HG03469 (cell line): ENCODE measurements around the gene S100A16.
"Not testable (repeated sequence)": the region's sequence is repeated elsewhere in the genome, so short reads cannot be mapped to it uniquely, and the experiment has no call there.

Source experiments
- ATAC-seq: cut with Tn5 transposase; IDR thresholded peaks from one replicate; pipeline ENCODE4 v1.9.1; 2021; ENCODE audit warnings: mild to moderate bottlenecking, moderate library complexity, moderate number of reproducible peaks; ENCODE audit not compliant: unreplicated experiment

The S100A16 gene

GRCh38 chr1:153612755-153613331 lies at the start of gene S100A16:
S100A16 (minus strand) TSS chr1:153613137; CDS start chr1:153608151, 4,986 bp downstream.
- no peak for ATAC-seq

DNA sequence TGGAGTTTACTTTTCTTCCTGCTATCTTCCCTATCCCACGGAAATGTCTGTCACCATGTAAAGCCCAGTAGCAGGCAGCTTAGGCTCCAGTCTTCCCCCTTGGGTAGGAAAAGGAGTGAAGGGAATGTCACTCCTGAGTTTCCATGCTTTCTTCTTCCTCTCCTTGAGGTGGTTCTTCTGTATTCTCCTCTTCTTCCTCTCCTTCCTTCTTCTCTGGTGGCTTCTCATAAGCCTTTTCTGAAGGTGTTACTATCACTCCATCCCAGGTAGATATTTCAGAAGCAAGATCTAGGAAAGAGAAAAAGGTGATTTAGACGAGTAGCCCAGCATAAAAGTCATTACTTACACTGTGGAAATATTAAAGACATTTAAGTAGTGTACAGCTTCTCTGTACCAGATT lies 49.3 kb upstream of the S100A16 start:
- no peak for ATAC-seq

- ATAC-seq, result no peak
These were observed 48.3 kb upstream of the S100A16 start for GRCh38 chr1:153661111-153661708.

- no peak for ATAC-seq
These were observed 46.7 kb upstream of the S100A16 start for GRCh38 chr1:153659656-153660055.

DNA sequence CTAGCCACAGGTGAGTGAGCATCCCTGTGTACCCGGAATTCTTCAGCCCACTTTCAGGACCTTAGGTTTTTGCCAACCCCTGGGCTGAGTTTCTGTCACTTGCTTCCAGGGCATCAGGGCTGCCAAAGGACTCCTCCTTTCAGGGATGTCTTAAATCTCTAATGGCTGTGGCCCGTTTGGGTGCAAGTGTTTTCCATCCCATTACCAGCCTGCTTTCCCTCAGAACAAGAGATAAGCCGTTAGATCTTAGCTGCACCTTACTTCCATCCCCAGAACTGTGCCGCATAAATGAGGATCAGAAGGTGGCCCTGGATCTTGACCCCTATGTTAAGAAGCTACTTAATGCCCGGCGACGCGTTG lies 46.2 kb upstream of the S100A16 start:
- peak; percentile 7 for ATAC-seq

GRCh38 chr1:153658400-153659174 lies 45.6 kb upstream of the S100A16 start, which contains the start of gene SNAPIN:
SNAPIN (plus strand) TSS chr1:153658703; CDS start chr1:153658744, 41 bp downstream.
- ATAC-seq, result peak; percentile 74

DNA sequence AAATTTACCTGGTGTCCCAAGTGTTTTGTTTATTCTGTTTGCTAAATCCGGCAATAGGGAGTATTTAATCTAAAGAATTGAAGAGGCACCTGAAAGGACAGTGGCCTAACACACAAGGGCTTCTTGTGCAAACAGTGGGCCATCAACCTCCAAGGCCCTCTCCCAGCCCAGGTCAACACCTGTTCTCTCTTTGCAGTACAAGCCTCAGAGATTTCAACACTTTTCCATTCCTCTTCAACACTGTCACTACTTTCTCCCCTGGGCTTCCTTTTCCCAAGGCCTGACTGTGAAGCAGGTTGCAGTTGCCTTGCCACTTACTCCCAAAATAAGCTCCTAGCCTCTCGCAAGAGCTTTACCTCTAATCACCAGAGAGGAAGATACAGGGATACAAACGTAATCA lies 42.4 kb upstream of the S100A16 start:
- ATAC-seq, result no peak

DNA sequence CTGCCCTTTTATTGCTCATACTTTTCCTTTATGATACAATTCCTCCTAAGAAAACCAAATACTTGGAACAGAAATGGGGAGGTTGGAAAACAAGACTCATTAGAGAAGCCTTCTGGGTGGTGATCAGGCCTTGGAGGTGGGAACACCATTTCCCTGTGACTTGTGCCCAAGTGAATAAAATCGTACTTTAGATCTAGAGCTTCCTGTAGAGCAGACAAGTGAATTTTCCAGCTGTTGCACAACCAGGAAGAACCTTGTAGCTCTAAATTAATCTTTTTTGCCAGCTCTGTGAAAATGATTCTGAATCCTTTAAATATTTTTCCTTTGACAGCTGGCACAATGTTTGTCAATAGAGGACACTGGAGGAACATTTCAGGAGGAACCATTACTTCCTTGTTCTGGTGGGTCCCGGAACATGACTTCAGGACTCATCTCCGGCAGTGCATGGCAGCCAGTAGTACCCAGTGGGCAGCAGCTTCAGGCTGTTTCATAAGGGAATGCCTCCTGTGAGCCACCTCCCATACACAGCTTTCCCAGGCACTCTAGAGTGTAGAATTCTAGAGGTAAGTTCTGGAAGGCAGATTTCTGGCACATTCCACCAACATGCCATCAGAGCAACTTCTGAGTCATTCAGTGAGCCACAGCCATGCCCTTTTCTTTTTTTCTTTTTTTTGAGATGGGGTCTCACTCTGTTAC lies 40.0 kb upstream of the S100A16 start:
- ATAC-seq, result no peak

DNA sequence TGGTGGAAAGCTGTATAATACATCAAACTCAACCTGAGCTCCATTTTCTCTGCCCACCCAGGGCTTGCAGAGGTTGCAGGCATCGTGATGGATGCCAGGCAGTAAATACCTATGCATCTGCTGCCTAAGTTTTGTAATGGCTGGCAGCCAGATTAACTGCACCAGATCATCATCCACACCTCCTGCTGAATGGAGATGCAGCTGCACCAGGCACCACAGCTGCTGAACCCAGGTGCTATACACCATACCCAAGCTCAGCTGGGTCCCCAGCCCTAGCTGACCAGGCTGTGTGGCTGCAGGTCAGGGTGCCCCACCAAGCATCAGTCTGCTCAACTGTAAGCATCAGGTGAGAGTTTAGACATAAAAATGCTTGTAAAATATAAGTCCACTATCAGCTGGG lies 38.8 kb upstream of the S100A16 start:
- ATAC-seq, result no peak

GRCh38 chr1:153649863-153650235 lies 36.9 kb upstream of the S100A16 start:
- no peak for ATAC-seq

DNA sequence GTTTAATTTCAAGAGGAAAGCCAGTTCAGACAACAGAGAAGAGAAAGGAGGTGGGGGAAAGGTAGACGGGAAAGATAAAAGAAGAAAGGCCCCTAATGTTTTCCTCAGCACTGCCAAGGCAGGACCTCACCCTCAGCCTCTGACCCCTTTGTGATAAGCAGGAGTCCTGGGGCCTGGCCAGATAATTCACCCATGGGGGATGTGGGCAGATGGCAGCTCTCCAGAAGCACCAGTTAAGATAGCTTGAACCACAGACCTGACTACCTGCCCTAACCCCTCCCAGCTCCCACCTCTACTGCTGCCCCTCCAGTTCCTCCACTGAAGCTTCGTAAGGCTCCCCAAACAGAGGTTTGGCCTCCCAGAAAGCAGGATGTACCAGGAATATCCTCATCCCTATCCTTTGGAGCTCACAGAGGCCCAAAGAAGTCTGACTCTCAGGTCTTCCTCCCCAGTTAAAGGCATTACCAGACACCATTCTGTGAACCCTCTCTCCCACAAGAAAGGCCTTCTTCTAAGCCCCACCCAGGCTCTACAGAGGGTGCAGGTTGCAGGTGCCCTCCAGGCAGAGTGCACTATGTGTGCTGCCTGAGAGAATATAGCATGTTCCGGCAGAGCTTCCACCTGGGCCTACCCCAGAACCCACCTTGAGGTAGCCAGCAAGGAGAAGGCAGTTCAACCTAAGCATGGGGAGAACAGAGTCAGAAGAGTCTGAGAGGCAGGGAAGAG lies 36.4 kb upstream of the S100A16 start:
- ATAC-seq, result no peak

DNA sequence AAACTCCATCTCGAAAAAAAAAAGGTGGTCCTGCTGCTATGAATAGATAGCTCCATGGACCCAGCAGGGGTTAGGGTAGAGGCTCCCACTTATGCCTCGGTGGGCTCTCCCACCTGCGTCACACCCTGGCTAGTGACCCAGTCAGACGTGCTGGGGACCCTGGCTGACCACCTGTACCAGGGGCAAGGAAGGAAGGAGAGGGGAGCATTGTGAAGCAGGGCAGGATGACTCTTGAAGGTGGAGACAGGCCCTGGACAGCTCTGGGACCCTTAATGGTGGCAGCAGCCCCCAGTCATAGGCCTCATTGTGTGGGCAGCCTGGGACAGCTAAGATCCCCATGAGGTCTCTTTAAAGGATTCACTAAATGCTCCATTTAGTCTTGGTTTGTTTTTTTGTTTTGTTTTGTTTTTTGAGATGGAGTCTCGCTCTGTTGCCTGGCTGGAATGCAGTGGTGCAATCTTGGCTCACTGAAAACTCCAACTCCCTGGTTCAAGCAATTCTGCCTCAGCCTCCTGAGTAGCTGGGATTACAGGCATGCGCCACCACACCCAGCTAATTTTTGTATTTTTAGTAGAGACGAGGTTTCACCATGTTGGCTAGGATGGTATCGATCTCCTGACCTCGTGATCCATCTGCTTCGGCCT lies 35.2 kb upstream of the S100A16 start:
- no peak for ATAC-seq

DNA sequence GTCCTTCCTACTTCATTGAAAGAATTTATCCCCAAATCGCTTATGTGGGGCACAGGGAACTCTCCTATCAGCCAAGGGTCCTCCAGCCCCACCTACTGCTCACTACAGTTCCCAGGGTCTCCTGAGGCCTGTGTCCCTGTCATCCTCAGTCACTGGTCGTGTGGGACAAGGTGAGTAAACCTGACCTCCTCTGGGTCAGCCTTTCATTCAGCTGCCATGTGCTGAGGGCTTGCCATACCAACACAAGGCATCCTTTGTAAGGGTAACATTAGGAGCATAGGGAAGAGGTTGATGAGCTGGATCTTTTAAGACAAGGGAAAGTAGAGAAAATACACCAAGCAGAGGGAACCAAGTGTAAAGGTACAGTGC lies 34.4 kb upstream of the S100A16 start:
- no peak for ATAC-seq

GRCh38 chr1:153646672-153647345 lies 33.9 kb upstream of the S100A16 start:
- ATAC-seq, result no peak

GRCh38 chr1:153643816-153644215 lies 30.9 kb upstream of the S100A16 start:
- no peak for ATAC-seq

DNA sequence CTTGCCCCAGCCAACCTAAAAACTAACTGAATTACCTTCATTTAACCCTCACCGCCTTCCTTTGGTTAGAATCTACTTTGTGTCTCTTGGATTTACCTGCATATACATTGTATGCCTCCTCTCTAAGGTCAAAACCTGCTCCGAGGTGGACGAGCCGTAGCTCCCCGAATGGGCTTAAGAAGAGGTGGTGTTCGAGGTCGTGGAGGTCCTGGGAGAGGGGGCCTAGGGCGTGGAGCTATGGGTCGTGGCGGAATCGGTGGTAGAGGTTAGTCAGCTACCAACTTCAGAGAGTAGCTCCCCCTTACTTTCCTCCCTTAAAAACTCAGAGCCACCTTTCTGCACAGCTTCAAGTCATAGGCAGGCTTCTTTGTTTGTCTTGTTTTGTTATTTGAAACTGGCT lies 30.2 kb upstream of the S100A16 start:
- no peak for ATAC-seq

DNA sequence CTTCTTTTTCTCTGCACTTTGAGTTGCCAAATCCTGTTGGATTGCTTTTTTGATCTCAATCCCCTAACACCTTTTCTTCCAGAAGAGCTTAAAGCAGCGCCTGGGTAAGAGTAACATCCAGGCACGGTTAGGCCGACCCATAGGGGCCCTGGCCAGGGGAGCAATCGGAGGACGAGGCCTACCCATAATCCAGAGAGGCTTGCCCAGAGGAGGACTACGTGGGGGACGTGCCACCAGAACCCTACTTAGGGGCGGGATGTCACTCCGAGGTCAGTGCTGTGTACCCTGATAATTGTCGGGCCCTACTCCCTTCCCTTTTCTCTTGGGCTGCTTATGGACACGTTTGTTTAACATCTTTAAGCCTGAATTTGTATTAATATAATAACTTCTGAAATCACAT lies 29.2 kb upstream of the S100A16 start:
- ATAC-seq, result no peak

DNA sequence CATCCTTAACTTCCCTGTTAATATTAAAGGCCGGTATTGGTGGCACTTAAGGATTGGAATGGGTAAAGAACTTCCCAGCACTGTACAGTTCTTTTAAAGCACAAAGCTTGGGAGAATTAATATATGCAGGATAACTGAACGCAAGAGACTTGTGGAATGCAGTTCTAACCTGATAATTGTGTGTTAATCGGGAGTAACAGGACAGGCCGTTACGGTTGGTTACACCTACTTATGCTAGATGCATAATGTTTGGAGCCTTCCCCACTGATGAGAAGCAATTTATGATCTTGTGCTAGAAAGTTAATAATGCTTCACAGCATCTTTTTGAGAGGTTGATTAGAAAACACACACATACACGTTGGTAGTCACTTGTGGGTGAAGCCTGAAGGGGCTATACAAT lies 27.9 kb upstream of the S100A16 start:
- no peak for ATAC-seq

- not testable (repeated sequence) for ATAC-seq
These were observed 27.3 kb upstream of the S100A16 start for GRCh38 chr1:153640213-153640612.

- no peak for ATAC-seq
These were observed 26.3 kb upstream of the S100A16 start for GRCh38 chr1:153639280-153639679.
